ENCODE measurements around the gene SSR3.

- TF ChIP-seq CTCF (conservative IDR thresholded peaks at IDR 0.05; ENCODE audit: low read depth, low read length) (no peak), EZH2 (IDR thresholded peaks at IDR 0.05; ENCODE audit: low read length, unreplicated experiment) (no peak), EZH2phosphoT487 (IDR thresholded peaks at IDR 0.05; ENCODE audit: borderline replicate concordance, low read length) (no peak)
Measured at GRCh38 chr3:156542101-156543042, 12.5 kb downstream of the SSR3 start.
